ENCODE data around the gene PLEKHA1. TPM values are rescaled to one million over a fixed set of nuclear protein-coding genes. Genes with fewer than 3 reads are reported as not detected.

PLEKHA1 gene
- total and polyA plus RNA-seq, 2 of the 13 experiments (the other 11 are each of a cell fraction or from before 2014, with no cell fraction given): 32.2 to 53.3 TPM

DNA sequence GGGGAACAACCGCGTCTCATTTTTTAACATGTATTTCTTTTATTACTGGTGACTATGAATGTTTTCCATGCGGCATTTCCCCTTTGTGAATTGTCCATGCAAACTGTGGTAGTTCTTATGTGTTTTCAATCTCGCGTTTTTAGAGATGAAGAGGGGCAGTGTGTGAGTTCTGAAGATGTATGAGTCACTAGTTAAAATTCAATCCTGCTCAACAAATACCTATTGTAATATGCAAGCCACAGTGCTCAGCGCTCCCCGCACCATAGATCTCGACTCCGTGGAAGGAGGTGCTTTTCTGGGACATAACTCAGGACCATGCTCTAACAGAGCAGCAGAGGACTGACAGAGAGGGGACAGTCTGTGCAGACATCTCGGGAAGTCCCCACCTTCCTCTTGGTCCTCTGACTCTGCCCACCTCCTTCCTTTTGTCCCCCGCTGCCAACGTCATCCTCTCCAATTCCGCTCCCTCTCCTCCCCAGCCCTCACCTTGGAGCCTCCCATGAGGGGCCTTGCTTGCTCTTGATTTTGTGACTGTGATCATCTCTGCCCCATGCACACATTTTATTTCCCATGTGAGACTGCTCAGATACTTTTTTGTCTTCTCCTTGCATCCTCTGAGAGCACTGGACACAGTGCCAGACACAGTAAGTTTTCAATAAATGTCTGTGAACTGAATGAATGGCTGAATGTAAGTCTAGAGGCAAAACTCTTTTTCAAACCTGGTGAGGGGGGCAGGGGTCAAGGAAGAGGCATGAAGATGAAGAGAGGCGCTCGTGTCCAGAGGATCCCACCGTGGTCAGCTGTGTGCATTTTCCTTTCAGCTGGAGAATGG lies 42.7 kb upstream of the PLEKHA1 start (continued):
- TF ChIP-seq ZNF674 (CRISPR knock-in tag; IDR thresholded peaks at IDR 0.05; ENCODE audit: low read depth) (no peak), REXO4 (CRISPR knock-in tag; IDR thresholded peaks at IDR 0.05; ENCODE audit: borderline replicate concordance) (no peak), TRIM24 (CRISPR knock-in tag; IDR thresholded peaks at IDR 0.05) (no peak), SRY (CRISPR knock-in tag; IDR thresholded peaks at IDR 0.05) (no peak), U2AF1 (optimal IDR thresholded peaks at IDR 0.05; ENCODE audit: low read depth, low read length) (no peak), ZNF792 (CRISPR knock-in tag; IDR thresholded peaks at IDR 0.05) (0 out of 2 replicates have a peak, but pooled peaks have one; percentile 33), ZFP36L2 (CRISPR knock-in tag; IDR thresholded peaks at IDR 0.05) (no peak), ZNF839 (CRISPR knock-in tag; IDR thresholded peaks at IDR 0.05; ENCODE audit: borderline replicate concordance) (no peak), RELA (CRISPR knock-in tag; IDR thresholded peaks at IDR 0.05) (peak; percentile 88; the same call in 1 of the 2 replicates), ZFX (CRISPR knock-in tag; IDR thresholded peaks at IDR 0.05; ENCODE audit: low read depth) (peak; percentile 53; the same call in 1 of the 2 replicates), REST (IDR thresholded peaks at IDR 0.05; ENCODE audit: borderline replicate concordance in 1 of 2, low read depth in 1 of 2, low read length in 2 of 2) (peak in 1 of 2 experiments; percentile 44; a peak in 1 of 4 replicates), BORCS8-MEF2B (CRISPR knock-in tag; IDR thresholded peaks at IDR 0.05) (no peak), ELF1 (CRISPR knock-in tag; IDR thresholded peaks at IDR 0.05) (no peak; the same call in 1 of the 2 replicates), CEBPB (IDR thresholded peaks at IDR 0.05; ENCODE audit: borderline replicate concordance, low read depth, low read length) (no peak), ZNF589 (CRISPR knock-in tag; conservative IDR thresholded peaks at IDR 0.05) (no peak)
- TF ChIP-seq, protein P1, sequence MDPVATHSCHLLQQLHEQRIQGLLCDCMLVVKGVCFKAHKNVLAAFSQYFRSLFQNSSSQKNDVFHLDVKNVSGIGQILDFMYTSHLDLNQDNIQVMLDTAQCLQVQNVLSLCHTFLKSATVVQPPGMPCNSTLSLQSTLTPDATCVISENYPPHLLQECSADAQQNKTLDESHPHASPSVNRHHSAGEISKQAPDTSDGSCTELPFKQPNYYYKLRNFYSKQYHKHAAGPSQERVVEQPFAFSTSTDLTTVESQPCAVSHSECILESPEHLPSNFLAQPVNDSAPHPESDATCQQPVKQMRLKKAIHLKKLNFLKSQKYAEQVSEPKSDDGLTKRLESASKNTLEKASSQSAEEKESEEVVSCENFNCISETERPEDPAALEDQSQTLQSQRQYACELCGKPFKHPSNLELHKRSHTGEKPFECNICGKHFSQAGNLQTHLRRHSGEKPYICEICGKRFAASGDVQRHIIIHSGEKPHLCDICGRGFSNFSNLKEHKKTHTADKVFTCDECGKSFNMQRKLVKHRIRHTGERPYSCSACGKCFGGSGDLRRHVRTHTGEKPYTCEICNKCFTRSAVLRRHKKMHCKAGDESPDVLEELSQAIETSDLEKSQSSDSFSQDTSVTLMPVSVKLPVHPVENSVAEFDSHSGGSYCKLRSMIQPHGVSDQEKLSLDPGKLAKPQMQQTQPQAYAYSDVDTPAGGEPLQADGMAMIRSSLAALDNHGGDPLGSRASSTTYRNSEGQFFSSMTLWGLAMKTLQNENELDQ (CRISPR knock-in tag; IDR thresholded peaks at IDR 0.05; ENCODE audit: borderline replicate concordance): no peak
- TF ChIP-seq, protein P2, sequence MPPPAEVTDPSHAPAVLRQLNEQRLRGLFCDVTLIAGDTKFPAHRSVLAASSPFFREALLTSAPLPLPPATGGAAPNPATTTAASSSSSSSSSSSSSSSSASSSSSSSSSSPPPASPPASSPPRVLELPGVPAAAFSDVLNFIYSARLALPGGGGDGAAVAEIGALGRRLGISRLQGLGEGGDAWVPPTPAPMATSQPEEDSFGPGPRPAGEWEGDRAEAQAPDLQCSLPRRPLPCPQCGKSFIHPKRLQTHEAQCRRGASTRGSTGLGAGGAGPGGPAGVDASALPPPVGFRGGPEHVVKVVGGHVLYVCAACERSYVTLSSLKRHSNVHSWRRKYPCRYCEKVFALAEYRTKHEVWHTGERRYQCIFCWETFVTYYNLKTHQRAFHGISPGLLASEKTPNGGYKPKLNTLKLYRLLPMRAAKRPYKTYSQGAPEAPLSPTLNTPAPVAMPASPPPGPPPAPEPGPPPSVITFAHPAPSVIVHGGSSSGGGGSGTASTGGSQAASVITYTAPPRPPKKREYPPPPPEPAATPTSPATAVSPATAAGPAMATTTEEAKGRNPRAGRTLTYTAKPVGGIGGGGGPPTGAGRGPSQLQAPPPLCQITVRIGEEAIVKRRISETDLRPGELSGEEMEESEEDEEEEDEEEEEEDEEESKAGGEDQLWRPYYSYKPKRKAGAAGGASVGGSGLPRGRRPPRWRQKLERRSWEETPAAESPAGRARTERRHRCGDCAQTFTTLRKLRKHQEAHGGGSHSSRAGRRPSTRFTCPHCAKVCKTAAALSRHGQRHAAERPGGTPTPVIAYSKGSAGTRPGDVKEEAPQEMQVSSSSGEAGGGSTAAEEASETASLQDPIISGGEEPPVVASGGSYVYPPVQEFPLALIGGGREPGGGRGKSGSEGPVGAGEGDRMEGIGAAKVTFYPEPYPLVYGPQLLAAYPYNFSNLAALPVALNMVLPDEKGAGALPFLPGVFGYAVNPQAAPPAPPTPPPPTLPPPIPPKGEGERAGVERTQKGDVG (CRISPR knock-in tag; IDR thresholded peaks at IDR 0.05; ENCODE audit: borderline replicate concordance): no peak
- TF ChIP-seq, protein P3, sequence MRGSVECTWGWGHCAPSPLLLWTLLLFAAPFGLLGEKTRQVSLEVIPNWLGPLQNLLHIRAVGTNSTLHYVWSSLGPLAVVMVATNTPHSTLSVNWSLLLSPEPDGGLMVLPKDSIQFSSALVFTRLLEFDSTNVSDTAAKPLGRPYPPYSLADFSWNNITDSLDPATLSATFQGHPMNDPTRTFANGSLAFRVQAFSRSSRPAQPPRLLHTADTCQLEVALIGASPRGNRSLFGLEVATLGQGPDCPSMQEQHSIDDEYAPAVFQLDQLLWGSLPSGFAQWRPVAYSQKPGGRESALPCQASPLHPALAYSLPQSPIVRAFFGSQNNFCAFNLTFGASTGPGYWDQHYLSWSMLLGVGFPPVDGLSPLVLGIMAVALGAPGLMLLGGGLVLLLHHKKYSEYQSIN (CRISPR knock-in tag; IDR thresholded peaks at IDR 0.05; ENCODE audit: borderline replicate concordance): no peak
